Cardiac muscle cell (in vitro differentiated cells and primary cell): Measurements from ENCODE around the gene NOL8. TPM values are rescaled to one million over a fixed set of nuclear protein-coding genes. Genes with fewer than 3 reads are reported as not detected.
A peak's percentile ranks its signal among the peaks of the same experiment; 100 is the strongest.

ENCODE experiments used
- DNase-seq, 2 donors: peaks; one replicate each; pipeline versions ENCODE4 v3.0.0 to v3.0.0-alpha.2; 2010 to 2017; ENCODE audit warnings: low read depth in 1 of 2, low spot score in 1 of 2
- H3K27ac ChIP-seq: fragments of 200-600 bp; sonication (generic); 2 replicates; pipeline ENCODE4 v1.5.1; 2016
- H3K27me3 ChIP-seq: fragments of 200-600 bp; sonication (generic); 2 replicates; pipeline ENCODE4 v1.6.0; 2016; ENCODE audit warnings: control low read depth
- H3K36me3 ChIP-seq: fragments of 200-600 bp; sonication (generic); 2 replicates; pipeline ENCODE4 v1.5.1; 2016; ENCODE audit warnings: control low read depth
- H3K4me1 ChIP-seq: fragments of 200-600 bp; sonication (generic); 2 replicates; pipeline ENCODE4 v1.8.1; 2017; ENCODE audit warnings: low read depth, mild to moderate bottlenecking, mixed run types
- H3K4me3 ChIP-seq: fragments of 200-600 bp; sonication (generic); 2 replicates; pipeline ENCODE4 v1.5.1; 2016; ENCODE audit warnings: mild to moderate bottlenecking
- H3K9me3 ChIP-seq: fragments of 200-600 bp; sonication (generic); 2 replicates; pipeline ENCODE4 v1.5.1; 2017; ENCODE audit warnings: low read depth, mild to moderate bottlenecking, control low read depth
- polyA plus RNA-seq: library from polyadenylated mRNA; unstranded; fragments of >200 nt; fragmentation: Nextera tagmentation; extraction: Ambion mirVana; gene quantifications from 2 replicates; pipeline ENCODE4 v1.2.1, GENCODE V29; 2016
- total RNA-seq: library from RNA; depleted of rRNA; stranded (reverse); fragments of >200 nt; gene quantifications from 2 replicates; pipeline ENCODE4 v1.2.3, GENCODE V29; 2016
- TF ChIP-seq, protein P1 (sequence below): IDR thresholded peaks from 2 replicates; pipeline ENCODE4 v1.5.1; 2012; ENCODE audit warnings: low read depth, mild to moderate bottlenecking, low read length

Gene NOL8
- total and polyA plus RNA-seq, 2 experiments from 2014 or later, result 15.1 to 21.6 TPM

DNA sequence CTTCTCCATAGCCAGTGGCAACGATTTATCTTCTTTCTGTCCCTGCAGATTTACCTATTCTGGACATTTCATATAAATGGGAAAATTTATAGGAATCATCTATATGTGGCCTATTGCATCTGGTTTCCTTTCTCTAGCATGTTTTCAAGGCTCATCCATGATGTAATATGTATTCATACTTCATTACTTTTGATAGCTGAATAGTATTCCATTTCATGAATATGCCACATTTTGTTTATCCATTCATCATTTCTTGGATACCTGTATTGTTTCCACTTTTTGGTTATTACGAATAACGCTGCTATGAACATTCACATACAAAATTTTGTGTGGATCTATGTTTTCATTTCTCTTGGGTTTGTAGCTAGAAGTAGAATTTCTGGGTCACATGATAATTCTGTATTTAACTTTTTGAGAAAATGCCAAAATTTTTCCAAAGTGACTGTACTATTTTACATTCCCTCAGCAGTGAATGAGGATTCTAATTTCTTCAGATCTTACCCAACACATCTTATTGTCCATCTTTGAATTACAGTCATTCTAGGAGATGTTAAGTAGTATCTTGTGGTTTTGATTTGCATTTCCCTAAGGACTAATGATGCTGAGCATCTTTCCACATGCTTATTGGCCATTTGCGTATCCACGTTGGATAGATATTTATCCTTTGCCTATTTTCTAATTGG, 35.3 kb downstream of the NOL8 start:
- Histone ChIP-seq H3K4me1 (peaks cover 15% of the 10 kb centered on the region), H3K9me3 (no peaks in the 10 kb centered on the region), H3K27me3 (no peaks in the 10 kb centered on the region), H3K36me3 (peaks cover 23% of the 10 kb centered on the region), H3K27ac (no peak overlapping the region), H3K4me3 (no peak overlapping the region)
- TF ChIP-seq, protein P1, sequence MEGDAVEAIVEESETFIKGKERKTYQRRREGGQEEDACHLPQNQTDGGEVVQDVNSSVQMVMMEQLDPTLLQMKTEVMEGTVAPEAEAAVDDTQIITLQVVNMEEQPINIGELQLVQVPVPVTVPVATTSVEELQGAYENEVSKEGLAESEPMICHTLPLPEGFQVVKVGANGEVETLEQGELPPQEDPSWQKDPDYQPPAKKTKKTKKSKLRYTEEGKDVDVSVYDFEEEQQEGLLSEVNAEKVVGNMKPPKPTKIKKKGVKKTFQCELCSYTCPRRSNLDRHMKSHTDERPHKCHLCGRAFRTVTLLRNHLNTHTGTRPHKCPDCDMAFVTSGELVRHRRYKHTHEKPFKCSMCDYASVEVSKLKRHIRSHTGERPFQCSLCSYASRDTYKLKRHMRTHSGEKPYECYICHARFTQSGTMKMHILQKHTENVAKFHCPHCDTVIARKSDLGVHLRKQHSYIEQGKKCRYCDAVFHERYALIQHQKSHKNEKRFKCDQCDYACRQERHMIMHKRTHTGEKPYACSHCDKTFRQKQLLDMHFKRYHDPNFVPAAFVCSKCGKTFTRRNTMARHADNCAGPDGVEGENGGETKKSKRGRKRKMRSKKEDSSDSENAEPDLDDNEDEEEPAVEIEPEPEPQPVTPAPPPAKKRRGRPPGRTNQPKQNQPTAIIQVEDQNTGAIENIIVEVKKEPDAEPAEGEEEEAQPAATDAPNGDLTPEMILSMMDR, result no peak
- DNase-seq, result peak in 1 of 2 donors; percentile 37

DNA sequence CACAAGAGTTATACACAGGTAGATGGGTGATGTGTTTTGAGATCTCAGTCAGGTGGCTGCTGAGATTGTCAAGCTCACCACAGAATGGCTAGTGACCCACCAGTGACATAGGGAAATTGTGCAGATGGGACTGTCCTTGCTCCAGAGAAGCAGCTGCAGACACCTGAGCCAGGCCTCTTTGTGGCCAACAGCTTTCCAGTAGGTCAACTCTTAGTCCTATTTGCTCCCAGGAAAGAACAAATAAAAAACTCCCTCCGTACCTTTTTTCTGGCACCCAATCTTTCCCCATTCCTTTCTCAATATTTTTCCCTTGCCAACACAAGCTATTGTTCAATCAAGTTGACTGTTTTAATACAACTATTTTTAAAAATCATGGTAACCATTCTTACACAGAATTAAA, 45.8 kb downstream of the NOL8 start:
- Histone ChIP-seq H3K9me3 (no peaks in the 10 kb centered on the region), H3K4me3 (no peak overlapping the region), H3K4me1 (no peaks in the 10 kb centered on the region), H3K36me3 (peaks cover 77% of the 10 kb centered on the region), H3K27ac (no peak overlapping the region), H3K27me3 (no peaks in the 10 kb centered on the region)
- TF ChIP-seq, protein P1, result no peak
- no peak for DNase-seq

DNA sequence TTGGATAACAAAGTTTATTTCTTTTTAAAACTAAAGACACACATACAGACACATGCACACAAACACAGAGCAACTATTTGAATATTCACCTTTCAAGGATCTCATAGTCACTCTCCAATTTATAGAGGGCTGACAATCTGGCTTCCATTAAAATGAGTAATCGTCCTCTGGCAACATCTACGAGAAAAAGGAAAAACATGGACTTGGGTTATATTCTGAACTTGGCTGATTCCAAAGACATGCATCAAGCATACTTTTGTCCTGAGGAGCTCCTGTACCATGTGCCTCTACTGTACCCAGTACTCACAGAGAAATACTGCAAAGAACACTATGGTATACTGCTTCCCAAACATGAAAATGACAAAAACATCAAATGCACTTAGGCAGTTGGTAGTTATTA, 47.0 kb downstream of the NOL8 start:
- TF ChIP-seq, protein P1, result no peak
- DNase-seq, result no peak
- Histone ChIP-seq H3K27me3 (no peaks in the 10 kb centered on the region), H3K27ac (no peak overlapping the region), H3K4me3 (no peak overlapping the region), H3K36me3 (peaks cover 83% of the 10 kb centered on the region), H3K4me1 (no peaks in the 10 kb centered on the region), H3K9me3 (no peaks in the 10 kb centered on the region)

DNA sequence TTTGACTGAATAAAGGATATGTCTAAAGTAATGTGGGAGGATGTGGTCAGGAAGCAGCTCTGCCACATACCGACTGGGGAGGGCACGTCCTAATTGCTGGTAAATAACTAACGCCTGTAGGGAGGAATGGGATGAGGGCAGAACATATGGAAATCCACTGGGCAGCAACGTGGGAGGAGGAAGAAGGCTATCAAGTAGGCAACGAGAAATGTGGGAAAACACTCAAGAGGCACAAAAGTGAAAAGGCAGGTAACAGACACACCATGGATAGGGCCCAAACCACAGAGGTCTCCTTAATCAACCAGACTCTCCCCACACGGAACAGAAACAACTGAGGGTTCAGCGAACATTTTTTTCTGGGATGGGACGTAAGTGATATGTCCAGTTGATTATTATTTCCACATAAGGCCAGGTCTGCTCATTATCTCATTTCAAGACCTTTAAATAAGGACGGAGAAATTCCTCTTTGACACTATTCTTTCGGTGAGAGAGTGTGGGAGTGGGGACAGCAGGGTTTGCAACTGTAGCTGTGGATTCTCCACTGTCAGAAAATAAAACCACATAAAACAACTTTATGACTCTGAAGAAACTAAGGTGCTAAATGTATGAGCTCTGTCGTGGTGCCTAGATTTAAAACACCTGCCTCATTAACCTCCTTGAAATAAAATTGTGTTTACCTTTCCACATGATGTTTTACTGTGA, 48.7 kb downstream of the NOL8 start:
- Histone ChIP-seq H3K9me3 (no peaks in the 10 kb centered on the region), H3K4me3 (no peak overlapping the region), H3K27me3 (no peaks in the 10 kb centered on the region), H3K4me1 (no peaks in the 10 kb centered on the region), H3K36me3 (peaks cover 84% of the 10 kb centered on the region), H3K27ac (no peak overlapping the region)
- TF ChIP-seq, protein P1, result no peak
- DNase-seq, result peak in 1 of 2 donors; percentile 40

DNA sequence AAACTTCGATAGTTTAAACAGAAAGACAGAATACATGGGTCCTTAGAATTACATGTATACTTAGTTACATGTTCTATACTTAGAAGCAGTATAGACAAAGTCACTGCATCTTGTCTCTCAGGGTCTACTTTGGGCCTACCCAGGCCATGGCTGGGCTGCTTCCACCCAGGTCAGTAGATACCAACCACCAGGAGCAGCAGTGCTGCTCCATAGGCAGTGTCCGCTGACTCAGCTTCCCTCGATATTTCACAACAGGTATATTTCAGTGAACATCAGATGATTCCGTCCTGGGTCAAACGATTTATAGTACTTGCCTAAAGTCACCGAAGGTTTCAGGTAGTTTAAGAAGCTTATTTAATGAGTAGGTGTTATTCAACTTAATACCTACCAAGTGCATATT, 49.6 kb downstream of the NOL8 start:
- Histone ChIP-seq H3K4me3 (no peak overlapping the region), H3K27me3 (no peaks in the 10 kb centered on the region), H3K36me3 (peaks cover 88% of the 10 kb centered on the region), H3K4me1 (no peaks in the 10 kb centered on the region), H3K27ac (no peak overlapping the region), H3K9me3 (no peaks in the 10 kb centered on the region)
- TF ChIP-seq, protein P1, result no peak
- DNase-seq, result no peak
